NCI-H2081 treated with DMSO at 0.1 percent for 48 hours (cell line): ENCODE data around the gene LMNTD1.

Experiments used
- DNase-seq: peaks from one replicate; lab custom pipeline; 2025; lab: John Stamatoyannopoulos, UW

The LMNTD1 gene

GRCh38 chr12:25550186-25550585 lies 2.9 kb downstream of the LMNTD1 start:
- no peak for DNase-seq

DNA sequence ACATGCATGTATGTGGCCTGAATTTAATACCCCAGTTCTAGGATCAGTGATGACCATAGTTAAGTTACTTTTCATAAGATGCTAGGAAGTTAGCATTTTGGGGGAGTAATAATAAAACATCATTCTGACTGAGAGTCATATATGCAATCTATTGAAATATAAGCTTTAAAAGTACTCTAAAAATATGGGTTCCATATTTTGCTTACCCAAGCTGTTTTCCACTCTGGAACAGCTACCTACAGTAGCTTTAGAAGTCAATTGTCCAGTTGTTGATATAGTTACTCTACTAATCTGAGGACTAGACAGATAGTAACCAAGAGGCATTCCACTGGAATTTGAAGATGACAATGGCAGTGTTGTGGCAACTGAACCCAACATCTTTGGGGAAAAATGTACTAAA lies 4.0 kb downstream of the LMNTD1 start:
- no peak for DNase-seq

DNA sequence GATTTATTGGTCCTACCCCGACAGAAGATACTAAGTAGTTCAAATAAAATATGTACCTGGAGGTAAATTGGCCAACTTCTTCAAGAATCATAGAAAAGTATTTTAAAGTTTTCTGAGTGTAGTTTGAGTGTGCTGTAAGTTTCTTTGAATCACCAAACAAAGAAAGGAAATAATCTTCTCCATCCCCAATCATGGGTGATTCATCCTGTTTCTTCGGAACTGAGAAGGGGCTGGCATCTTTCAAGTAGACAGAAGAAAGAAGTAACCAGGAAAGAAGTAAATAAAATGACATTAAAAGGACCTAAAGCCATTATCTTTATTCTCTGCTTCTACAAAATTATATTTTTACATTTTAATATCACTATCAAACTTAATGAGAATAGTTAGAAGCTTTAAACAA lies 6.8 kb downstream of the LMNTD1 start:
- no peak for DNase-seq

DNA sequence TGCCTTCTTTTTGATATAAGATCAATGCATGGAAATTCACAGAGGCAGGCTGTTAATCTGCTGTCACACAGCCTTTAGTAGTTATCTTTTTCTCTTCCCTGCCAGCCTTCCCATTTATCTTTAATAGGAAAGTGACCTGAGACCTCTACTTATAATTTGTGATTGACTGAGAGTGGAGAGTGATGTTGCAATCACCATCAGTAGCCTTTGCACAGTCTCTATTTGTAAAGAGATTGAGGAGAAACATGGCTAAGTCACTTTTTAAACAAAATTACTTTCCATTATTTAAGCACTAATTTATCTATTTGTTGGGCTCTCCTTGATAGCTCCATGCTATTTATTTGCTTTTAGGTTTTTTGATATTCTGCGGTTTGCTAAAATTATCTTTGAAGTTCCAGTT lies 19.9 kb downstream of the LMNTD1 start:
- DNase-seq, result no peak

GRCh38 chr12:25531502-25532052 lies 21.5 kb downstream of the LMNTD1 start:
- DNase-seq, result no peak

DNA sequence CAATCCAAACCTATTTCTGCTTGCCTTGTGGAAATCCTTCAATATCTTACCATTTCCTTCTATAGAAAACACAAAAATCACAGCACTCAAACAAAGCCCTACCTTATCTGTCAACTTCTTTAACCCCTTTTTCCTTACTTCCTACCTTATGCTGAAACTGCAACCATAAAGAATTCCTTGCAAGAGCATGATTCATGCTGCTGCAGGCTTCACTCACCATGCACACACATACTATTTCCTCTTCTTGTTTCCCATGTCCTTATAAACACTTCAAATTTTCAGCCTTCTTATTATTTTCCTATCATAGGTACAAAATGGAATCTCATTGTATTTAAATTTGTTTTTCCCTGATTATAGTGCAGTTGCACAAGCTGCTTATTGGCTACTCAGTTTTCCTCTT lies 23.3 kb downstream of the LMNTD1 start:
- DNase-seq, result no peak

DNA sequence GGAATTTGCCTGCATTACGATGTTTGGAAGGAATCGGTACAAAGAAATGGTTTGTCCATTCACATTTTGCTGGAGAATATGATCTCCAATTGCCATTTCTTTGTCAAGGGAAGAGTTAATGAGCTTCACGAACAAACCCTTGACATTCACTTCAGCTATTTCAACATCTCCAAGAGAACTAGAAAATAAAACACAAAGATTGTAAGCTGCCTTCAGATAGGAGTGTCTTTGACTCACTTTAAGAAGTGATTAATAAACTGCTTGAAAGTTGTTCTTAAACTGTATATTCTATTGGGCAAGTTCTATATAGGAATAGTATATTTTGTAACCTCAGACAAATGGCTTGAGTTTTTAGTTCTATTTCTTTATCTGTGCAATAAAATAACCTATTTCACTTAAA lies 26.3 kb downstream of the LMNTD1 start:
- no peak for DNase-seq

- DNase-seq, result no peak
These were observed 28.7 kb downstream of the LMNTD1 start for GRCh38 chr12:25524366-25524765.

GRCh38 chr12:25521625-25522256 lies 31.3 kb downstream of the LMNTD1 start:
- no peak for DNase-seq

DNA sequence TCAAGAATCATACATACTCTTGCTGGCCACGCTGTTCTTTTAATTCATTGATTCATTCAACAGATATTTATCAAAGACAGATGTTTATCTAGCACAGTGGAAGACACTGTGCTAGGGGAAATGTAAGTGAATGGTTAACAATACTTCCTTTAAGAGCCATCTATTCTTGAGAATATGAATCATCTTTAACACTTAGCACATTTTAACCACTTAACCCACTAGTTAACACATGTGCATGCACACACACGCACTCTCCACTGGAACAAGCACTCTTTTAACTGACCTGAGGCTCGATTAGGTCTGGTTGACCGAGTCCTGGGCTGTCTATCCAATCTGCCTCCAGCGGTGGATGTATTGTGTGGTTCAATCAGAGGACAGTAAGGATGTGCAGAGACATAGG lies 34.6 kb downstream of the LMNTD1 start:
- no peak for DNase-seq

DNA sequence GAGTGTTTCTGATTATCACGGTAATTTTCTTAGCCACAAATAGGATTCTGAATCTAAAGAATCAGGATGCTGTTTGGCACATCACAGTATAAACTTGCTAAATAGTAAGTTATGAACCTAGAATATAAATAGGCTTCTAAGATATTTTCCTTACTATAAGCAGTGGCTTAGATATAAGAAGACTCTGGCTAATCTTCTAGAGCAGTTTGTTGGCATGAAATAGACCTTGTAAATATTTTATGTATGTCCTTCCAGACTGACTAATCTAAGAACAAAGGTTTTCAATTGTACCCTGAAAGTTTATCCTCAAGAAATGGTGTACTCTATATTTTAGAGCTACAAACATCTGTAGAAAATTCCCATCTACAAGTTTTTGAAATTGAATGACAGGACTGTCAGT lies 48.3 kb downstream of the LMNTD1 start:
- no peak for DNase-seq

- no peak for DNase-seq
These were observed 49.4 kb downstream of the LMNTD1 start for GRCh38 chr12:25503666-25504065.

DNA sequence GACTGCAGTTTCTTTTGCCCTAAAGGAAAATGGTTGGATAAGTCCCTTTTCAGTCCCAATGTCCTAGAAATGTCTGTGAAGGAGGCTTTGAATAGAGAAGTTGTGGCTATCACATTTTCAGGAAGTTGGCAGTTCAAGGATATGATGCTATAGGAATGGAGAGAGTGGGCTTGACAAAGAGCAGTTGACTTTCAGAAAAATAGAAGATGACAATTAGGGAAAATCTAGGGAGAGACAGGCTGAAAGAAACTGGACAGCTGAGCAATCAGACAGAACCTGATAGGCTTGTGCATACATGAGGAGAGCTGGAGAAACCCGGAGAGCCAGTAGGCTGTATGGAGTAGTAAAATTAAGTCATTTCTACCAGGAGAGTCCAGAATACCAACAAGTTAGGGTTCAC lies 50.5 kb downstream of the LMNTD1 start:
- DNase-seq, result no peak

GRCh38 chr12:25502118-25502517 lies 51.0 kb downstream of the LMNTD1 start:
- no peak for DNase-seq

GRCh38 chr12:25501549-25501948 lies 51.5 kb downstream of the LMNTD1 start:
- DNase-seq, result no peak

GRCh38 chr12:25500651-25501050 lies 52.4 kb downstream of the LMNTD1 start:
- DNase-seq, result no peak

- no peak for DNase-seq
These were observed 56.1 kb downstream of the LMNTD1 start for GRCh38 chr12:25497021-25497420.

- no peak for DNase-seq
These were observed 56.9 kb downstream of the LMNTD1 start for GRCh38 chr12:25496098-25496587.

DNA sequence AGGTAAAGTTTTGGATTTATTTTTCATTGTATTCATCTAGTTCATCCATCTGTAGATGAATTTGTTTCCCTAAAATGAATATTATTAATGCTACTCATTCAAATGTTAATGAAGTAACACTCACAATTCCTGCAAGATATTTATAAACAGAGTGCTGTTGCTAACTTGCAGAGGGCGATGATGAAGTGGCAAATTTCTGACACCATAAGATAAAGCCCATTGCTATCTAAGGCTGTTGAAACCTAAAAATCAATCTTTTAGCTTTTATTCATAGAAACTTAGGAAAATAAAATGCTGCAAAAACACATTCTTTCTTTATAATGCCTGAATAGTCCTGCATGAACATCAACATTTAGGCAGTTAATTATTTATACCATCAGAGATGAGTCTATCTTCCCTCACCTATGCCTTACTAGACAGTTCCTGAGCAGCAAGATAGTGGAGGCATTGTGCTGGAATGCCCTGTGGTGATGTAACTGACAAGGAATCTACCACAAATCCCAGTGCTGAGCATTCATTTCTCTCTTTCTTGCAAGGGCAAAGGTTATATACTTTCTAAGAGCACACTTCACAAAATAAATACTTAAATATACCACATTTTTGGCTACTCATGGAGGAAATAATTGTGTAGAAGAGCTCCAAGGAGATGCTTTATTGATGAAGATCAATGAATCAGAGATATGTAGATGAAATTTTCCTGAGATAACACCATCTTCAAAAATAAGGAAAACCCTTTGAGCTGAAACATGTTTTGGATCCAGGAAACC lies 57.6 kb downstream of the LMNTD1 start:
- no peak for DNase-seq

DNA sequence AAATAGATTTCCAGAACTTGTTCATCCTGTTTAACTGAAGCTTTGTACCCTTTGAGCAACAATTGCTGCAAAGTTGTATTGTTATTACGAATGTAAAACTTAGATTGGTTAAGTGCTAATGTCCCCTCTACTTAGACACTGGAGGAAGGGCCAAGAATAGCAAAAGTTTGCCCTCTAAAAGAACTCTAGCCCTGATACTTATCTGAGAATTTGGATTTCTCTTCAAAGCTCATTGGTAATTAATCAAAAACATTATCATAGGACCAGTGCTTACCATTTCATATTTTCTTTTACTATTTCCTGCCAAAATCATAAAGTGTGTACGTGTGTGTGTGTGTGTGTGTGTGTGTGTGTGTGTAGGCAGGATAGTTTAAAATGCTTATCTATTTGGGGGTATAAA lies 58.2 kb downstream of the LMNTD1 start:
- DNase-seq, result no peak

- DNase-seq, result no peak
These were observed 59.4 kb downstream of the LMNTD1 start for GRCh38 chr12:25493682-25494081.

DNA sequence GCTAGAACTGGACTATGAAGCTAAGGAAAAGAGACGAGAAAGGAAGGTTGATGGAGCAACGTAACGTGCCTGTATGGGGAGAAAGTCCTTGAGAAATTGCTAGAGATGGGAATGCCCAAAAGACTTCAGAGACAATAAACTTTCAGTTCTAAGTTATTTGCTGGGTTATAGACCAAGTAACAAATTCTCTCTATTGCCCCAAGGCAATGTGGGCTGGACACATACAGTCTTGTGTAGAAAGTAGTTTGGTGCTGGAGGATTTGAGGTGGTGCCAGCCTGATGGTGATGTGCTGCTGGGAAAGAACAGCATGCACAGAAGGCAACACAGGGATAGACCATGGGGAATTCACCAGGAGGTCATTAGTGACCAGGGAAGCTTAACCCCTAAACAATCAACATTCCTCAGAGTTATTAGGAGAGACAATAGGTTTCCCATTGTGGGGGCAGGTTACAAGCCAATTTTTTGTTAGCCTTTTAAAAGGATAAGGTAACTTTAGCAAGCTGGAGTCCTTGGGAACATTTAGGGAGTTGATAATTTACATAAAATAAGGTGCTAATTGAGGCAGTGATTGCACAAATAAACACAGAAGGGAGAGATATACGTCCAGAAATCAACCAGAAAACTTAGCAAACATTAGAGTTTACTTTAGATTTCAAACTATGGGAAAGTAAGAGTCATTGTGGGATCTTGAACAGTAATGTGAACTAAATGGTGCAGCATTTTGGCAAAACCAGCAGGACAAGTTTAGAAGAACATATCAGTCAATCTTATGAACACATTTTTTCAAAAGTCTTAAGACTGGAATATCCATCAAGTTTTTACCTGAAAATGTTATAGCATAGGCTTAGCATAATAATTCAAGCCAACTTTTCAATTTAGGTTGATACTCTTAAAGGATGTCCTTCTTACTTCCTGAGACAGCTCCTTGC lies 61.4 kb downstream of the LMNTD1 start:
- DNase-seq, result no peak
